Endothelial cell (in vitro differentiated cells): ENCODE measurements around the gene GRIK5. TPM values are rescaled to one million over a fixed set of nuclear protein-coding genes. Genes with fewer than 3 reads are reported as not detected.

ENCODE experiments used
- DNase-seq: peaks from one replicate; pipeline ENCODE4 v3.0.0; 2021; ENCODE audit warnings: low spot score
- H3K27ac Mint-ChIP-seq: one replicate; pipeline ENCODE4 v1.8.0; 2021; ENCODE audit warnings: mixed read lengths, inconsistent platforms; ENCODE audit not compliant: unreplicated experiment
- H3K27me3 Mint-ChIP-seq: one replicate; pipeline ENCODE4 v1.8.0; 2021; ENCODE audit warnings: mild to moderate bottlenecking, moderate library complexity, mixed read lengths, inconsistent platforms; ENCODE audit not compliant: unreplicated experiment
- H3K36me3 Mint-ChIP-seq: one replicate; pipeline ENCODE4 v1.8.0; 2021; ENCODE audit warnings: mild to moderate bottlenecking, low read depth, mixed read lengths, inconsistent platforms; ENCODE audit not compliant: unreplicated experiment
- H3K4me1 Mint-ChIP-seq: one replicate; pipeline ENCODE4 v1.8.0; 2021; ENCODE audit warnings: mild to moderate bottlenecking, mixed read lengths, inconsistent platforms; ENCODE audit not compliant: unreplicated experiment
- H3K4me3 Mint-ChIP-seq: one replicate; pipeline ENCODE4 v1.8.0; 2021; ENCODE audit warnings: mild to moderate bottlenecking, mixed read lengths, inconsistent platforms; ENCODE audit not compliant: unreplicated experiment
- H3K9me3 Mint-ChIP-seq: one replicate; pipeline ENCODE4 v1.8.0; 2021; ENCODE audit warnings: mixed read lengths, inconsistent platforms; ENCODE audit not compliant: unreplicated experiment
- total RNA-seq: library from RNA; stranded (reverse); fragmentation: NEBNext Ultra II Directional; extraction: Animal tissue kit (Norgen Biotek cat#: 25700); gene quantifications from one replicate; pipeline ENCODE4 v1.2.1, GENCODE V29; 2021; ENCODE audit not compliant: unreplicated experiment
- TF ChIP-seq, protein P1 (sequence below): fragments of 200-600 bp; sonication (generic); IDR thresholded peaks from one replicate; pipeline ENCODE4 v1.5.0; 2021; ENCODE audit warnings: antibody characterized with exemption; ENCODE audit not compliant: unreplicated experiment

GRIK5 gene
- total RNA-seq, 1 donor from 2014 or later = 18.4 TPM

DNA sequence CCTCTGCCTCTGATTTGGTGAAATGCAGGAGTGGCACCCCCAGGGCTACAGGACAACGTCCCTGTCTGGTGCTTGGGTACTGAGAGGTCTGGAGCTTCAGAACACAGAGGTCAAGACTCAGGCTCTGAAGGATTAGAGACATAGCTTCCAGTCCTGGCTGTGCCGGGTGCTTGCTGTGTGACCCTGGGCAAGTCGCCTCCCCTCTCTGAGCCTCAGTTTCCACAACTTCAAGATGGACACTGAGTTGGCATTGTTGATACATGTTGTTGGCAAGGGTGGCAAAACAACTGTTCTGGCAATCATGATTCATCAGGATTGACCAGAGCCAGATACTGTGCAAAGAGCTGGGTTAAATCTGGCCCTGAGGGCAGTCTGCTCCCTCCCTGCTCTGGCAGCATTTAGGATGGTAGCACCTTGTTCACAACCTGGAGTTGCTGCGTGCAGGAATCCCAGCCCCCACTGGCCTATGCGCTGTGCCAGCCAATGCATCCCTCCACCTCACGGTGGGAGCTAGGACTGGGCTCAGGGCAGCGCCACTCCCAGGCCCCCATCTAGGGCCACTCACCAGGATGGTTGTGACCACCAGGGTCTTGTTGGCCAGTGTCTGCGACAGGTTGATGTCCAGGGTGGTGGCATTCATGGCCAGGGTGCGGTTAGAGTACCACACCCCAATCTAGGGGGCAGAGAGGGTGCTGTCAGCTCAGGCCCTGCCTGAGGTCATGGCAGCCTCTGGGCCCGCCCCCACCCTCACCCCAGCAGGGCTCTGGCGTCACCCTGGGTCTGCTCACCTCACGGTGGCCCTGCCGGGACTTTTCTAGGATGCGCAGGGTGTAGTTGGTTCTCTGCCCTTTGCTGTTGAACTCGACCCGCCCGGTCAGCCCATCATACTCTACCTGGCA, 16.7 kb downstream of the GRIK5 start:
- Mint-ChIP-seq H3K27ac (no peak overlapping the region), H3K27me3 (peaks cover 8% of the 10 kb centered on the region), H3K4me3 (no peak overlapping the region), H3K36me3 (peaks cover 20% of the 10 kb centered on the region), H3K4me1 (peaks cover 11% of the 10 kb centered on the region), H3K9me3 (no peaks in the 10 kb centered on the region)
- TF ChIP-seq, protein P1, sequence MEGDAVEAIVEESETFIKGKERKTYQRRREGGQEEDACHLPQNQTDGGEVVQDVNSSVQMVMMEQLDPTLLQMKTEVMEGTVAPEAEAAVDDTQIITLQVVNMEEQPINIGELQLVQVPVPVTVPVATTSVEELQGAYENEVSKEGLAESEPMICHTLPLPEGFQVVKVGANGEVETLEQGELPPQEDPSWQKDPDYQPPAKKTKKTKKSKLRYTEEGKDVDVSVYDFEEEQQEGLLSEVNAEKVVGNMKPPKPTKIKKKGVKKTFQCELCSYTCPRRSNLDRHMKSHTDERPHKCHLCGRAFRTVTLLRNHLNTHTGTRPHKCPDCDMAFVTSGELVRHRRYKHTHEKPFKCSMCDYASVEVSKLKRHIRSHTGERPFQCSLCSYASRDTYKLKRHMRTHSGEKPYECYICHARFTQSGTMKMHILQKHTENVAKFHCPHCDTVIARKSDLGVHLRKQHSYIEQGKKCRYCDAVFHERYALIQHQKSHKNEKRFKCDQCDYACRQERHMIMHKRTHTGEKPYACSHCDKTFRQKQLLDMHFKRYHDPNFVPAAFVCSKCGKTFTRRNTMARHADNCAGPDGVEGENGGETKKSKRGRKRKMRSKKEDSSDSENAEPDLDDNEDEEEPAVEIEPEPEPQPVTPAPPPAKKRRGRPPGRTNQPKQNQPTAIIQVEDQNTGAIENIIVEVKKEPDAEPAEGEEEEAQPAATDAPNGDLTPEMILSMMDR = no peak
- no peak for DNase-seq

DNA sequence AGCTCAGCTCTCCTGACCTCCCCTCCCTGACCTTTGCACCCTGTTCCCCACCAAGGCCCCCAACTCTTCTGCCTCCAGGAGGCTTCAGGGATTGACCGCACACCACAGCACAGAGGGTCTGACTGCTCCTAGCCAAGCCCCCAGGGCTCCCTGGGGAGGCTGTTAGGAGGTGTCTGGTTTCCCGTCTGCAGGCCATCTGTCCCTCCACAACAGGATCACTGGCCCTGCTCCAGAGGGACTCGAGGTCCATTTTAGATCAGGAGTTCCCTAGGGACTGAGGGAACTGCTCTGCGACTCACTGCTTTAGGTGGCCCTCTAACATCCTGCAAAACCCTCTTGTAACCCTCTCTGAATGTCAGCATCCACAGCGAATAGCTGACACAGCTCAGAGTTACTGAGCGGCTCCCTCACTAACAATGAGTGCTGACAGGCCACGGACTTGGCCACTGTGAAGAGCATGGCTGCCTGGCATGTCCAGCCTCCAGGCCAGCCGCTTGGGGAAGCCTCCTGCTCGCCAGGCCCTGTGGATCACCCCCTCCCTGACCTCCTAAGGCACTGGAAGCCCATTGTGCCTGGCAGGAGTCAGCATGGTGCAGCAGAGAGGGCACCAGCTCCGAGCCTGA, 17.7 kb downstream of the GRIK5 start:
- Mint-ChIP-seq H3K4me3 (no peak overlapping the region), H3K4me1 (peaks cover 11% of the 10 kb centered on the region), H3K27ac (no peak overlapping the region), H3K9me3 (no peaks in the 10 kb centered on the region), H3K36me3 (peaks cover 20% of the 10 kb centered on the region), H3K27me3 (peaks cover 8% of the 10 kb centered on the region)
- TF ChIP-seq, protein P1 = no peak
- no peak for DNase-seq

GRCh38 chr19:42051166-42052115, 18.6 kb downstream of the GRIK5 start:
- Mint-ChIP-seq H3K4me1 (peaks cover 5% of the 10 kb centered on the region), H3K27ac (no peak overlapping the region), H3K36me3 (peaks cover 15% of the 10 kb centered on the region), H3K27me3 (peaks cover 5% of the 10 kb centered on the region), H3K9me3 (no peaks in the 10 kb centered on the region), H3K4me3 (no peak overlapping the region)
- DNase-seq = no peak
- TF ChIP-seq, protein P1 = no peak

DNA sequence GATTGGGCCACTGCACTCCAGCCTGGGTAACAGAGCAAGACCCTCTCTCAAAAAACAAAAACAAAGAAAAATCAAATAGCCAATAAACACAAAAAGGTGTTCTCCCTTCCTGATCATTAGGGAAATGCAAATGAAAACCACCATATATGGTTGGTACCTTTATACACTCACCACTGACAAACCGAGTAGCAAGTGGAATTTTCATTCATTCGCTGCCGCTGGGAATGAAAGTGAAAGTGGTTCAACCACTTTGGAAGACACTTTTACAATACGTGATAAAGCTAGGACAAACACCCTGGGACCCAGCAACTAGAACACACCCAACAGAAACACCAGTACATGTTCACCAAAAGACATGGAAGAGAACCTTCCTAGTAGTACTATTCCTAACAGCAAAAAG, 21.0 kb downstream of the GRIK5 start:
- Mint-ChIP-seq H3K4me3 (no peak overlapping the region), H3K4me1 (no peaks in the 10 kb centered on the region), H3K27me3 (no peaks in the 10 kb centered on the region), H3K27ac (no peak overlapping the region), H3K36me3 (peaks cover 3% of the 10 kb centered on the region), H3K9me3 (no peaks in the 10 kb centered on the region)
- DNase-seq = no peak
- TF ChIP-seq, protein P1 = no peak
